Right renal cortex interstitium (tissue), 3 donors: ENCODE data around the gene HFE. TPM values are rescaled to one million over a fixed set of nuclear protein-coding genes. Genes with fewer than 3 reads are reported as not detected.
"Not testable (repeated sequence)": the region's sequence is repeated elsewhere in the genome, so short reads cannot be mapped to it uniquely, and the experiment has no call there.

Experiments used
- DNase-seq, 3 donors: peaks; one replicate each; pipeline ENCODE4 v3.0.0-alpha.2; 2013; ENCODE audit warnings: low read depth in 3 of 3, low spot score in 2 of 3
- polyA plus RNA-seq, 3 donors: library from polyadenylated mRNA; unstranded; fragments of 120-200 nt; gene quantifications; one replicate each; pipeline ENCODE4 v1.2.1, GENCODE V29; 2013; ENCODE audit not compliant: insufficient read length in 3 of 3

HFE gene
- polyA plus RNA-seq, 3 donors: 8.3 to 8.8 (median 8.3) TPM

DNA sequence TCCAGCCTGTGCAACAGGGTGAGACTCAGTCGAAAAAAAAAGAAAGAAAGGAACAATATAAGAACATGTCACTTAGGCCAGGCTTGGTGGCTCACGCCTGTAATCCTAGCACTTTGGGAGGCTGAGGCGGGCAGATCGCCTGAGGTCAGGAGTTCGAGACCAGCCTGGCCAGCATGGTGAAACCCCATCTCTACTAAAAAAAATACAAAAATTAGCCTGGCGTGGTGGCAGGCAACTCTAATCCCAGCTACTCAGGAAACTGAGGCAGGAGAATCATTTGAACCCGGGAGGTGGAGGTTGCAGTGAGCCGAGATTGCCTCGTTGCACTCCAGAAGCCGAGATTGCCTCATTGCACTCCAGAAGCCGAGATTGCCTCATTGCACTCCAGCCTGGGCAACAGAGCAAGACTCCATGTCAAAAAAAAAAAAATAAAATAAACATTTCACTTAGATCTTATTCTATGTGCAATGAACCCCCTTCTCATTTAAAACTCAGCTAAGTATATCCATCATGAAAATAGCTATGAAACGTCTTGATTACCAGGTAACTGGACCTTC lies 28.7 kb upstream of the HFE start:
- not testable (repeated sequence) for DNase-seq

DNA sequence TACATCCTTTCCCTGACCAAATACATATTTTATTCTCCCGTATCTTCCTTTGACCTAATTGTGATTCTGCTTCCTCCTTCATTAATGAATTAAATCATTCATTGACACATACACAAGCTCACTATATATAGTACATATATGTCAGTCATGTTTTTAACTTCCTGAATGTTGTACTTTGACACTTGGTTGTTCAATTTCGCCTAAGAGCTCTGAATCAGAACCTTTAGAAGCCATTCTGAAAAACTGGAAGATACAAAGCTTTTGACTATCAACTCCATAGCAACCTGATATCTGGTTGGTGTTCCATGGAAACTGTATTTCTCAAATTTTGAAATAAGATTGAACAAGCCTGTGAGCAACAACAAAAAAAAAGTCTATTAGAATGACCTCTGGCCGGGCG lies 27.3 kb upstream of the HFE start:
- DNase-seq: no peak

DNA sequence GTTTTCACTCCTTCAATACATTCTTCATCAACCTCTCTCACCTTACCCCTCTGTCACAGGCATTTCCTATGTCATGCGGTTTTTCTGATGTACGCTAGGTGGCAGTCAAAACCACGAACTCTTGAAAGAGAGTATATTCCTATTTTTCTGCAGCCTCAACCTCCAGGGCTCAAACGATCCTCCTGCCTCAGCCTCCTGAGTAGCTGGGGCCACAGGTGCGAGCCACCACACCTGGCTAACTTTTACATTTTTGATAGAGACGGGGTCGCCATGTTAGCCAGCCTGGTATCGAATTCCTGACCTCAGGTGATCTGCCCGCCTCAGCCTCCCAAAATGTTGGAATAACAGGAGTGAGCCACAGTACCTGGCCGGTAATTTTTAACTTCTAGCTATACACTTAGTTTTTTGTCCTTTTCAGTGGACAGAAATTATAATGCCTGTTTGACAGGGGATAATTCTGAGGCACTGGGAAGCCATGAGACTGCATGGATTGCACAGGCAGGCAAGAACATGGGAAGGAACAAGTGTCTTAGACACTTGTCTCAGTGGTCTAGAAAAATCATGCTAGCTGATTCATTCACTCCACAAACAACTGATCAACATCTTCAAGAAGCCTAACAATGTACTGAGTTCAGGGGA lies 22.5 kb upstream of the HFE start:
- DNase-seq: no peak

DNA sequence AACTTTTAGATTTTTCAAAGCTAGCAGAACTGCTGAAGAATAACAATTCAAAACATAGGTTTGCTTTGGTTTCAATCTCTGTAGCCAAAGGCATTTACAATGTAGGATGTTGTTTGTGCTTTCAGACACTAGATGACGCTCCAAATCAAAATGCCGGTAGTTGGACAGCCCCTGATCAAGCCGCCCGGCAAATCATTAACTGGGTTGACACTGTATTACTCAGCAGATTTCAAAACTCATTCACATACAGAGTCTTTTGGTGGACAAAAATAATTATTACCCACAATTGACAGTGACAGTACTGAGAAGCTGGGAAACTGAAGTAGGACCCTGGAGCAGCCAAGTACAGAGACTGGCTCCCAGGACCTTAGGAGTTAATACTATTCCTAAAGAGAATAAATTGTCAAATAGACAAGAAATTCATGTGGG lies 21.3 kb upstream of the HFE start:
- no peak for DNase-seq

DNA sequence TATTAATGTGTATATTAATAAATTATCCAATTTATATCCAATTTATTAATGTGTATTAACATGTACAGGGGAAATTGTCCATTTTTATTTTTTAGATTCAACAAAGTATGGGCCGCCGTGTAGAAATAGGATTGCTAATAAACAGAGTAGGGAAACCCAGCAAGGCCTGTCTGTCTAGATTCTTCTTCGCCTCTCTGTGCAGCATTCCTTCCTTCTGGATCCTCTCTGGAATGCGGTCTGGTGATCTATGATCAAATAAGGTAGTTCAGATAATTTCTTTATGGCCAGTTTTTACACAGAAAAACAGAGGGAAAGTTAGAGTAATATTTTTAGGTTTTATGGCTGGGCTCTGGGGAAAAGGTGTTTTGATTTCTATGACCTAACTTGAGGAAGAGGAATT lies 19.9 kb upstream of the HFE start:
- no peak for DNase-seq

DNA sequence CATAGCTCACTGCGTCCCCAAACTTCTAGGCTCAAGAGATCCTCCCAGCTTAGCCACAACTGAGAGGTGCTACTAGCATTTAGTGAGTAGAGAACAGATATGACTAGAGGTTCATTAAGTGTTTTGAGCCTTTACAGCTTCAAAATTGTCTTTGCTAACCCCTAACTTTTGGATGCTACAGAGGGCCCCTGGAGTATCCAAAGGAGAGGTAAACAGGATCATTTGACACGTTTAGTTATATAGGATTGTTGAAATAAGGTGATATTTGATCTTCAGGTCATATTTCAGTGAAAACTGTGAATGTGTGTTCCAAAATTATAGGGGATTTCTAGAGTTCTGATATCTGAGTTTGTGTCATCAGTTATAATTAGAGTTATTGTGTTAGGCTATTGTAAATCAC lies 19.2 kb upstream of the HFE start:
- no peak for DNase-seq

DNA sequence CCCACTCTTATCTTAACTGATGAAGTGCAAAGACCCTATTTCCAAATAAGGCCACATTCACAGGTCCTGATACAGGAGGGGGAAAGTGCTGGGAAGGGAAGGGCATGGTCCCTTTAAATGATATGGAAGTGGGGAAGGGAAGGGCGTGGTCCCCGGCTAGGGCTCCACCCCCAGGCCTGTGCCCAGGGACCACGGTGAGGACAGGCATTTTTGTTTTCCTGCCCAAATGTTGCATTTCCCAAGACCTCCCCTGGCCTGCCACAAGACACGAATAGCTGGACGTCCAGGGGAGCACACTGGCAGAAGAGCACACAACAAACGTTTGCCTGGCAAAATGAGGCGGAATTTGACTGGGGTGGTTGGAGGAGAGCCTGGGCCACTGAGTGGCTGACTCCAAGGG lies 16.1 kb upstream of the HFE start:
- no peak for DNase-seq

DNA sequence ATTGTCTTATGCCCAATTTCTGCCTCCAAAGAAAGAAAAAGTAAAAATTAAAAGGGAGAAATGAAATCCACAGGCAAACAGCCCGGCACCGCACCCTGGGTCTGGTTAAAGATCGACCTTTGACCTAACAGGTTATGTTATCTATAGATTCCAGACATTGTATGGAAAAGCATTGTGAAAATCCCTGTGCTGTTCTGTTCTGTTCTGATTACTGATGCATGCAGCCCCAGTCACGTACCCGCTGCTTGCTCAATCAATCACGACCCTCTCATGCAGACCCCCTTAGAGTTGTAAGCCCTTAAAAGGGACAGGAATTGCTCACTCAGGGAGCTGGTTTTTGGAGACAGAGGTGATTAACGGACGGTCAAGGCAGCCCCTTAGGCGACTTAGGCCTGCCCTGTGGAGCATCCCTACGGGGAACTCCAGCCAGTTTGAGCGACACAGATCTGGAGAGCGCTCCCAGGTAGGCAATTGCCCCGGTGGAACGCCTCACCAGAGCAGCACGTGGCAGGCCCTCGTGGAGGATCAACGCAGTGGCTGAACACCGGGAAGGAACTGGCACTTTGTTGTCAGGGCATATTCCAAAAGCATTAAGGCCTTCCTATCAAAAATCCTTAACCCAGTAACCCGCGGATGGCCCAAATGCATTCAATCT lies 12.0 kb upstream of the HFE start:
- no peak for DNase-seq

DNA sequence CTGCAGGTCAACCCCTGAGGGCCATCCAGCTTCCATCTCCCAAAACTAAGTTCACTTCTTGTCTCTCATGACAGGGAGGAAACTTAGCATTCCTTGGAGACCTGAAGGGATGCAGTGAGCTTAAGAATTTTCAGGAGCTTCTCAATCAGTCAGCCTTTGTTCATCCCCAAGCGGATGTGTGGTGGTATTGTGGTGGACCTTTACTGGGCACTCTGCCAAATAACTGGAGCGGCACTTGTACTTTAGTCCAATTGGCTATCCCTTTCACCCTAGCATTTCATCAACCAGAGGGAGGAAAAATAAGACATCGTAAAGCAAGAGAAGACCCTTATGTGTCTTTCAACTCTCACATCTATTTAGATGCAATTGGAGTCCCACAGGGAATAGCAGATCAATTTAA lies 9.2 kb upstream of the HFE start:
- DNase-seq: not testable (repeated sequence)

DNA sequence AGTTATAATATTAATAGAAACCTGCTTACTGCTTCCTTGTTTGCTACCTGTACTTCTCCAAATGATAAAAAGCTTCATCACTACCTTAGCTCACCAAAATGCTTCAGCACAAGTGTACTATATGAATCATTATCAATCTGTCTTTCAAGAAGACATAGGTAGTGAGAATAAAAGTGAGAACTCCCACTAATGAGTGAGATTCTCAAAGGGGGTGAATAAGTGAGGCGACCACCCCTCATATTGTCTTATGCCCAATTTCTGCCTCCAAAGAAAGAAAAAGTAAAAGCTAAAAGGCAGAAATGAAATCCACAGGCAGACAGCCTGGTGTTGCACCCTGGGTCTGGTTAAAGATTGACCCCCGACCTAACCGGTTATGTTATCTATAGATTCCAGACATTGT lies 6.1 kb upstream of the HFE start:
- DNase-seq: not testable (repeated sequence)

DNA sequence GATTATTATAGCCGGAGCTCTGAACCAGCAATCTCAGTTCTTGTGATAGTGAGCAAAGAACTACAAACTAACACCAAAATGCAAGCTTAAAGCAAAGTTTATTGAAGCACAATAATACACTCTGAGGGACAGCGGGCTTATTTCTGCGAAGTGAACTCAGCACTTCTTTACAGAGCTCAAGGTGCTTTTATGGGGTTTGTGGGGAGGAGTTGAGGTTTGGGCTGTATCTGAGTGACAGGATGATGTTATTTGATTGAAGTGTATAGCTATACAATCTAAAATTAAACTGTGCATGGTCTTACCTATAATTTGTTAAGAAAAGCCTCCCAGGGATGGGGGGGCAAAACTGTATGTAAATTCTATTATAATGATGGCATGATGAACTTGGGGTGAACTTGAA lies 1.0 kb upstream of the HFE start:
- DNase-seq: no peak

DNA sequence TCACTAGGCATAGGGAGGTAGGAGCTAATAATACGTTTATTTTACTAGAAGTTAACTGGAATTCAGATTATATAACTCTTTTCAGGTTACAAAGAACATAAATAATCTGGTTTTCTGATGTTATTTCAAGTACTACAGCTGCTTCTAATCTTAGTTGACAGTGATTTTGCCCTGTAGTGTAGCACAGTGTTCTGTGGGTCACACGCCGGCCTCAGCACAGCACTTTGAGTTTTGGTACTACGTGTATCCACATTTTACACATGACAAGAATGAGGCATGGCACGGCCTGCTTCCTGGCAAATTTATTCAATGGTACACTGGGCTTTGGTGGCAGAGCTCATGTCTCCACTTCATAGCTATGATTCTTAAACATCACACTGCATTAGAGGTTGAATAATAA lies 1.1 kb downstream of the HFE start:
- no peak for DNase-seq

DNA sequence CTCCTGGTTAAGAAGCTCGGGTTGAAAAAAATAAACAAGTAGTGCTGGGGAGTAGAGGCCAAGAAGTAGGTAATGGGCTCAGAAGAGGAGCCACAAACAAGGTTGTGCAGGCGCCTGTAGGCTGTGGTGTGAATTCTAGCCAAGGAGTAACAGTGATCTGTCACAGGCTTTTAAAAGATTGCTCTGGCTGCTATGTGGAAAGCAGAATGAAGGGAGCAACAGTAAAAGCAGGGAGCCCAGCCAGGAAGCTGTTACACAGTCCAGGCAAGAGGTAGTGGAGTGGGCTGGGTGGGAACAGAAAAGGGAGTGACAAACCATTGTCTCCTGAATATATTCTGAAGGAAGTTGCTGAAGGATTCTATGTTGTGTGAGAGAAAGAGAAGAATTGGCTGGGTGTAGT lies 2.0 kb downstream of the HFE start:
- DNase-seq: no peak

DNA sequence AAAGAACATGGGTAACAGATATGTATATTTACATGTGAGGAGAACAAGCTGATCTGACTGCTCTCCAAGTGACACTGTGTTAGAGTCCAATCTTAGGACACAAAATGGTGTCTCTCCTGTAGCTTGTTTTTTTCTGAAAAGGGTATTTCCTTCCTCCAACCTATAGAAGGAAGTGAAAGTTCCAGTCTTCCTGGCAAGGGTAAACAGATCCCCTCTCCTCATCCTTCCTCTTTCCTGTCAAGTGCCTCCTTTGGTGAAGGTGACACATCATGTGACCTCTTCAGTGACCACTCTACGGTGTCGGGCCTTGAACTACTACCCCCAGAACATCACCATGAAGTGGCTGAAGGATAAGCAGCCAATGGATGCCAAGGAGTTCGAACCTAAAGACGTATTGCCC lies 5.2 kb downstream of the HFE start:
- DNase-seq: no peak

DNA sequence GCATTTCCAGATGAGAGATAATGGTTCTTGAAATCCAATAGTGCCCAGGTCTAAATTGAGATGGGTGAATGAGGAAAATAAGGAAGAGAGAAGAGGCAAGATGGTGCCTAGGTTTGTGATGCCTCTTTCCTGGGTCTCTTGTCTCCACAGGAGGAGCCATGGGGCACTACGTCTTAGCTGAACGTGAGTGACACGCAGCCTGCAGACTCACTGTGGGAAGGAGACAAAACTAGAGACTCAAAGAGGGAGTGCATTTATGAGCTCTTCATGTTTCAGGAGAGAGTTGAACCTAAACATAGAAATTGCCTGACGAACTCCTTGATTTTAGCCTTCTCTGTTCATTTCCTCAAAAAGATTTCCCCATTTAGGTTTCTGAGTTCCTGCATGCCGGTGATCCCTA lies 6.8 kb downstream of the HFE start:
- DNase-seq: no peak

DNA sequence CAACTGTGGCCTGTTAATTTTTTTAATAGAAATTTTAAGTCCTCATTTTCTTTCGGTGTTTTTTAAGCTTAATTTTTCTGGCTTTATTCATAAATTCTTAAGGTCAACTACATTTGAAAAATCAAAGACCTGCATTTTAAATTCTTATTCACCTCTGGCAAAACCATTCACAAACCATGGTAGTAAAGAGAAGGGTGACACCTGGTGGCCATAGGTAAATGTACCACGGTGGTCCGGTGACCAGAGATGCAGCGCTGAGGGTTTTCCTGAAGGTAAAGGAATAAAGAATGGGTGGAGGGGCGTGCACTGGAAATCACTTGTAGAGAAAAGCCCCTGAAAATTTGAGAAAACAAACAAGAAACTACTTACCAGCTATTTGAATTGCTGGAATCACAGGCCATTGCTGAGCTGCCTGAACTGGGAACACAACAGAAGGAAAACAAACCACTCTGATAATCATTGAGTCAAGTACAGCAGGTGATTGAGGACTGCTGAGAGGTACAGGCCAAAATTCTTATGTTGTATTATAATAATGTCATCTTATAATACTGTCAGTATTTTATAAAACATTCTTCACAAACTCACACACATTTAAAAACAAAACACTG lies 10.1 kb downstream of the HFE start:
- peak in 1 of 3 donors; percentile 51 for DNase-seq

DNA sequence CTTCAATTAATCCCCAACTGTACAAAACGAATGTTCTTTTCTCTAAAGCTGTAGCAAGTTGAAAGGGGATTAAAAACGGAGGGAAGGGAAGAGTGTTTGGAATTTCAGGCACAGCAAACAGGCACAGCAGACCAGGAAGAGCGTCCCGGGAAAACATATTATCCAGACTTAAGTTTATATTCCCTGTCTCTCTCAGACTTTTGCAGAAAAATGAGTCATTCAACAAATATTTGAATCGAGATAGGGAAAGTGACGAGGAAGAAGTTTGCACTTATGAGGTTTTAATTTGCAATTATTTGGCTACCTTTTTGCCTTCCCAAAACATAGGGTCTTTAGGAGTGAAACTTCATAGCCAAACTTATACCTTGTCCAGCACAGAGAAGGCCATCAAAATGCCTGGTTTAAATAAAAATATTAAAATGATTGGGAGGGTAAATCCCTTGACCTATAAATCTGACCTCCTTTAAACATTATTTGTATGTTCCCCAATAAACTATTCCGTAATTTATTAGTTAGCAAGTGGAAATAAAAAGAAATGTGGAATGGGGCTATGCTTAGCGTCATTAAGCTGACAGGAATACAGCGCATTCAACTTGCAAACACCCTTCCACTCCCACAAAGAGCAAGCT lies 16.0 kb downstream of the HFE start:
- no peak for DNase-seq

DNA sequence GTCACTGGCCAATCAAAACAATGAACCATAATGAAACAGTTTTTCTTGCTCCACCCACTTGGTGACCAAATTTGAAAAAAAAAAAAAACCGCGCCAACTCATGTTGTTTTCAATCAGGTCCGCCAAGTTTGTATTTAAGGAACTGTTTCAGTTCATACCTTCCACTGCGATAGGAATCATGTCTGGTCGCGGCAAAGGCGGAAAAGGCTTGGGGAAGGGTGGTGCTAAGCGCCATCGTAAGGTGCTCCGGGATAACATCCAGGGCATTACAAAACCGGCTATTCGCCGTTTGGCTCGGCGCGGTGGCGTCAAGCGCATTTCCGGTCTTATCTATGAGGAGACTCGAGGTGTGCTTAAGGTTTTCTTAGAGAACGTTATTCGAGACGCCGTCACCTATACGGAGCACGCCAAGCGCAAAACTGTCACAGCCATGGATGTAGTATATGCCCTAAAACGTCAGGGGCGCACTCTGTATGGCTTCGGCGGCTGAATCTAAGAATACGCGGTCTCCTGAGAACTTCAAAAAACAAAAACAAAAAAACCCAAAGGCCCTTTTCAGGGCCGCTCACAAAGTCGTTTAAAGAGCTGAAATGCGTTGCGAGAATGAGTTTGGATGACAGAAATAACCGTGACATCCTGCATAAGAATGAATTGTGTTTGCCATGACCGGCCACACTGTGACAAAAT lies 16.7 kb downstream of the HFE start:
- peak; percentile 91 to 95 (median 93) for DNase-seq

DNA sequence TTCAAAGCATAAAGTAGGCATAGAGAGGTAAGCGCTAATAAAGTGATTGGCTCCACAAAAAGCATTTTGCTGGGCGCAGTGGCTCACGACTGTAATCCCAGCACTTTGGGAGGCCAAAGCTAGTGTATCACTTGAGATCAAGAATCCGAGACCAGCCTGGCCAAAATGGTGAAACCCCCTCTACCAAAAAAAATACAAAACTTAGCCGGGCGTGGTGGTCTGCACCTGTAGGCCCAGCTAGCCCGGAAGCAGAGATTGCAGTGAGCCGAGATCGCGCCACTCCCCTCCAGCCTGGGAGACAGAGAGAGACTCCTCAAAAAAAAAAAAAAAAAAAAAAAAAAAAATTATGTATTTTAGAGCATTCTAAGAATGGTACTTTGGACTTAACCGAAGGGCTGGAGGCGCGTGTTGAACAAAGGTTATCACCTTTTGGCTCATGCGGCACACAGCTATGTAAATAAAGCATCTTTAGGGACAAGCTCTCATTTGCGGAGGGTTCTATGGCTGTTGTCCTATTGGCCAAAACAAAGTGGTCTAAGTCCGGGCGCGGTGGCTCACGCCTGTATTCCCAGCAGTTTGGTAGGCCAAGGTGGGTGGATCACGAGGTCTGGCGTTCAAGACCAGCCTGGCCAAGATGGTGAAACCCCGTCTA lies 17.4 kb downstream of the HFE start:
- DNase-seq: no peak

DNA sequence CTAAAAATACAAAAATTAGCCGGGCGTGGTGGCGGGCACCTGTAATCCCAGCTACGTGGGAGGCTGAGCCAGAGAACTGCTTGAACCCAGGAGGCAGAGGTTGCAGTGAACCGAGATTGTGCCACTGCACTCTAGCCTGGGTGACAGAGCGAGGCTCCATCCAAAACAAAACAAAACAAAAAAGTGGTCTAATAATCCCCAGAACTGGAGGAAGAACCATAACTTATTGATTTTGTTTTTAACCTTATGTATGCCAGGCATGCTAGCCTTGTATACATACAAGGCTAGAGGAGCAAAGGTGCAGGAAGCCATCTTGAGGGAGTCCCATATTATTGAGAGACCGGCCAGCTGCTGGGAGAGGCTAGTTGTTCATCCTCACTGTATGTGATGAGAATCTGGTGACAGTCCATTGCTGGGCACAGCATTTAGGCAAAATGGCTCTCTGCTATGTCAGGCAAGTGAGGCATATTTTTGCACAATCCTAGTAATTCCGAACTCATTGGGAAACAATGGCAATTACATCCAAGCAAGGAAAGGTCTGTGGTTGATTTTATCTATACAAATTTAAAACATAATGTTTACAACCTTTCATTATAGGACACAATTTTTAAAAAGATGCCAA lies 18.0 kb downstream of the HFE start:
- DNase-seq: no peak
